Tibial nerve (tissue), 4 donors: Measurements from ENCODE around the gene ADAMTS2. TPM values are rescaled to one million over a fixed set of nuclear protein-coding genes. Genes with fewer than 3 reads are reported as not detected.

ENCODE experiments used
- DNase-seq, 2 donors: peaks; one replicate each; pipeline ENCODE4 v3.0.0-alpha.2; 2019; ENCODE audit warnings: low spot score in 2 of 2
- H3K27ac ChIP-seq, 4 donors: fragments of 200-600 bp; sonication (generic) in 3 of 4; one replicate each; pipeline ENCODE4 v1.5.1; 2017 to 2019; ENCODE audit warnings: mild to moderate bottlenecking in 1 of 4
- H3K27me3 ChIP-seq, 2 donors: fragments of 200-600 bp; sonication (generic) in 1 of 2; one replicate each; pipeline versions ENCODE4 v1.5.1 to v1.6.0; 2017 to 2019
- H3K36me3 ChIP-seq, 3 donors: fragments of 200-600 bp; sonication (generic); one replicate each; pipeline ENCODE4 v1.5.1; 2018 to 2019
- H3K4me1 ChIP-seq, 4 donors: fragments of 200-600 bp; sonication (generic) in 3 of 4; one replicate each; pipeline ENCODE4 v1.5.1; 2017 to 2019
- H3K4me3 ChIP-seq, 4 donors: fragments of 200-600 bp; sonication (generic) in 3 of 4; one replicate each; pipeline ENCODE4 v1.5.1; 2017 to 2019; ENCODE audit warnings: mild to moderate bottlenecking in 1 of 4, moderate library complexity in 1 of 4
- H3K9me3 ChIP-seq, 4 donors: fragments of 200-600 bp; sonication (generic) in 3 of 4; one replicate each; pipeline ENCODE4 v1.5.1; 2017 to 2019
- CTCF ChIP-seq, 5 experiments: fragments of 200-600 bp in 3 of 5; fragments of 450-650 bp in 2 of 5; sonication (generic) in 3 of 5; IDR thresholded peaks; one replicate each; pipeline ENCODE4 v1.5.1; 2016 to 2019; ENCODE audit warnings: antibody characterized with exemption in 5 of 5, mild to moderate bottlenecking in 3 of 5, moderate library complexity in 2 of 5
- EP300 ChIP-seq, 2 donors: sonication (generic); formaldehyde crosslinking; IDR thresholded peaks; one replicate each; pipeline ENCODE4 v1.6.1; 2017; ENCODE audit warnings: antibody characterized with exemption in 2 of 2, mild to moderate bottlenecking in 1 of 2
- POLR2A ChIP-seq, 2 donors: fragments of 450-650 bp; IDR thresholded peaks; one replicate each; pipeline ENCODE4 v1.6.1; 2017; ENCODE audit warnings: antibody characterized with exemption in 2 of 2, mild to moderate bottlenecking in 2 of 2, moderate library complexity in 2 of 2
- WGBS, 2 donors: methylation state at CpG; one replicate each; pipeline ENCODE4 v1.1.5; 2018; 5-methylcytosine and 5-hydroxymethylcytosine counted together
- total RNA-seq, 4 donors: library from RNA; depleted of rRNA; stranded (reverse); fragments of >200 nt; gene quantifications; one replicate each; pipeline ENCODE4 v1.1.0, GENCODE V29; 2016

ADAMTS2 gene
- total RNA-seq, 4 donors from 2014 or later, result 23.2 to 58.8 (median 47.2) TPM

GRCh38 chr5:179193746-179194145, 151.5 kb downstream of the ADAMTS2 start:
- WGBS, 2 donors, result 83 to 93% methylated on average over 7 to 11 of the region's 11 CpGs
- DNase-seq, result no peak
- H3K4me1 ChIP-seq, result peaks cover 0 to 20% (median 0%) of the 10 kb centered on the region in 4 donors
- no peak overlapping the region for H3K4me3 ChIP-seq
- H3K27ac ChIP-seq, result no peak overlapping the region
- no peaks in the 10 kb centered on the region for H3K9me3 ChIP-seq
- TF ChIP-seq POLR2A (IDR thresholded peaks at IDR 0.05) (no peak), CTCF (IDR thresholded peaks at IDR 0.05) (no peak), EP300 (IDR thresholded peaks at IDR 0.05) (no peak)
- H3K27me3 ChIP-seq, result no peaks in the 10 kb centered on the region
- H3K36me3 ChIP-seq, result no peaks in the 10 kb centered on the region

GRCh38 chr5:179192891-179193470, 152.3 kb downstream of the ADAMTS2 start:
- TF ChIP-seq POLR2A (IDR thresholded peaks at IDR 0.05) (no peak), EP300 (IDR thresholded peaks at IDR 0.05) (no peak), CTCF (IDR thresholded peaks at IDR 0.05) (no peak)
- H3K36me3 ChIP-seq, result no peaks in the 10 kb centered on the region
- no peaks in the 10 kb centered on the region for H3K27me3 ChIP-seq
- H3K4me1 ChIP-seq, result peaks cover 0 to 20% (median 0%) of the 10 kb centered on the region in 4 donors
- WGBS, 2 donors, result 83 to 90% methylated on average over 22 of the region's 22 CpGs
- no peak overlapping the region for H3K4me3 ChIP-seq
- H3K9me3 ChIP-seq, result no peaks in the 10 kb centered on the region
- H3K27ac ChIP-seq, result no peak overlapping the region
- no peak for DNase-seq

- Histone ChIP-seq H3K27ac (no peak overlapping the region), H3K36me3 (no peaks in the 10 kb centered on the region), H3K9me3 (no peaks in the 10 kb centered on the region), H3K27me3 (no peaks in the 10 kb centered on the region), H3K4me1 (peaks cover 0 to 20% (median 0%) of the 10 kb centered on the region in 4 donors), H3K4me3 (no peak overlapping the region)
- 75 to 76% methylated on average over 18 to 20 of the region's 20 CpGs for WGBS, 2 donors
- TF ChIP-seq EP300 (IDR thresholded peaks at IDR 0.05) (no peak), POLR2A (IDR thresholded peaks at IDR 0.05) (no peak), CTCF (IDR thresholded peaks at IDR 0.05) (no peak)
- no peak for DNase-seq
Measured at GRCh38 chr5:179192185-179192890, 152.9 kb downstream of the ADAMTS2 start.

- DNase-seq, result no peak
- TF ChIP-seq POLR2A (IDR thresholded peaks at IDR 0.05) (no peak), CTCF (IDR thresholded peaks at IDR 0.05) (no peak), EP300 (IDR thresholded peaks at IDR 0.05) (no peak)
- WGBS, 2 donors, result 55% methylated on average over 13 to 14 of the region's 14 CpGs
Measured at GRCh38 chr5:179191506-179192184, 153.6 kb downstream of the ADAMTS2 start.

More at GRCh38 chr5:179191506-179192184, 153.6 kb downstream of the ADAMTS2 start:
- Histone ChIP-seq H3K36me3 (no peaks in the 10 kb centered on the region), H3K27ac (peak overlapping the region in 1 of 4 donors; percentile 32), H3K27me3 (no peaks in the 10 kb centered on the region), H3K4me1 (peaks cover 0 to 20% (median 0%) of the 10 kb centered on the region in 4 donors), H3K9me3 (no peaks in the 10 kb centered on the region), H3K4me3 (no peak overlapping the region)
